ENCODE measurements around the gene U2AF1. TPM values are rescaled to one million over a fixed set of nuclear protein-coding genes. Genes with fewer than 3 reads are reported as not detected.
A peak's percentile ranks its signal among the peaks of the same experiment; 100 is the strongest.
"Not testable (repeated sequence)": the region's sequence is repeated elsewhere in the genome, so short reads cannot be mapped to it uniquely, and the experiment has no call there.

Gene U2AF1
- polyA plus RNA-seq, 1 donor (not counting 4 experiments of a cell fraction or from before 2014, with no cell fraction given), result 22.8 TPM

- H3K79me2 ChIP-seq (ENCODE audit: control insufficient read depth, insufficient read depth, low read length); H2AFZ ChIP-seq (ENCODE audit: control insufficient read depth, low read length); dilution Hi-C loops (cut with MboI; ENCODE audit: extremely low pct_ligation_motif_present, low sequenced_read_pairs); FAIRE-seq; H3K36me3 ChIP-seq (ENCODE audit: control insufficient read depth in 2 of 2, extremely low read depth in 1 of 2, insufficient read depth in 2 of 2, low read length in 2 of 2); H3K9me1 ChIP-seq (ENCODE audit: control insufficient read depth, extremely low read depth, insufficient read depth, low read length); H3K4me3 ChIP-seq (ENCODE audit: control insufficient read depth in 2 of 3, extremely low read depth in 1 of 3, insufficient read depth in 2 of 3, low read depth in 1 of 3, low read length in 3 of 3); DNase-seq (ENCODE audit: low read depth, low spot score); H3K27me3 ChIP-seq (ENCODE audit: control insufficient read depth, extremely low read depth, insufficient read depth, low read length); H4K20me1 ChIP-seq (ENCODE audit: control insufficient read depth, extremely low read depth, insufficient read depth, low read length); H3K9ac ChIP-seq (ENCODE audit: control insufficient read depth, extremely low read depth, insufficient read depth, low read length); H3K4me2 ChIP-seq (ENCODE audit: control insufficient read depth, extremely low read depth, insufficient read depth, low read depth, low read length); H3K9me3 ChIP-seq (ENCODE audit: control insufficient read depth, low read depth, low read length); H3K27ac ChIP-seq (ENCODE audit: control insufficient read depth, insufficient read depth, low read length); H3K4me1 ChIP-seq (ENCODE audit: control insufficient read depth, extremely low read depth, insufficient read depth, low read length): not testable (repeated sequence)
These were observed 39.3 kb upstream of the U2AF1 start for GRCh38 chr21:43146637-43147036.

GRCh38 chr21:43141407-43141806 lies 34.0 kb upstream of the U2AF1 start:
- H3K9me3 ChIP-seq (ENCODE audit: control insufficient read depth, low read depth, low read length); H3K36me3 ChIP-seq (ENCODE audit: control insufficient read depth in 2 of 2, extremely low read depth in 1 of 2, insufficient read depth in 2 of 2, low read length in 2 of 2); H3K4me2 ChIP-seq (ENCODE audit: control insufficient read depth, extremely low read depth, insufficient read depth, low read depth, low read length); H3K4me1 ChIP-seq (ENCODE audit: control insufficient read depth, extremely low read depth, insufficient read depth, low read length); FAIRE-seq; H2AFZ ChIP-seq (ENCODE audit: control insufficient read depth, low read length); H3K79me2 ChIP-seq (ENCODE audit: control insufficient read depth, insufficient read depth, low read length); H3K9ac ChIP-seq (ENCODE audit: control insufficient read depth, extremely low read depth, insufficient read depth, low read length); H3K4me3 ChIP-seq (ENCODE audit: control insufficient read depth in 2 of 3, extremely low read depth in 1 of 3, insufficient read depth in 2 of 3, low read depth in 1 of 3, low read length in 3 of 3); DNase-seq (ENCODE audit: low read depth, low spot score); H4K20me1 ChIP-seq (ENCODE audit: control insufficient read depth, extremely low read depth, insufficient read depth, low read length); dilution Hi-C loops (cut with MboI; ENCODE audit: extremely low pct_ligation_motif_present, low sequenced_read_pairs); H3K9me1 ChIP-seq (ENCODE audit: control insufficient read depth, extremely low read depth, insufficient read depth, low read length); H3K27ac ChIP-seq (ENCODE audit: control insufficient read depth, insufficient read depth, low read length); H3K27me3 ChIP-seq (ENCODE audit: control insufficient read depth, extremely low read depth, insufficient read depth, low read length): not testable (repeated sequence)

- H3K9me1 ChIP-seq (ENCODE audit: control insufficient read depth, extremely low read depth, insufficient read depth, low read length); dilution Hi-C loops (cut with MboI; ENCODE audit: extremely low pct_ligation_motif_present, low sequenced_read_pairs); H3K4me3 ChIP-seq (ENCODE audit: control insufficient read depth in 2 of 3, extremely low read depth in 1 of 3, insufficient read depth in 2 of 3, low read depth in 1 of 3, low read length in 3 of 3); H3K27ac ChIP-seq (ENCODE audit: control insufficient read depth, insufficient read depth, low read length); H2AFZ ChIP-seq (ENCODE audit: control insufficient read depth, low read length); DNase-seq (ENCODE audit: low read depth, low spot score); H3K36me3 ChIP-seq (ENCODE audit: control insufficient read depth in 2 of 2, extremely low read depth in 1 of 2, insufficient read depth in 2 of 2, low read length in 2 of 2); H3K79me2 ChIP-seq (ENCODE audit: control insufficient read depth, insufficient read depth, low read length); H3K4me1 ChIP-seq (ENCODE audit: control insufficient read depth, extremely low read depth, insufficient read depth, low read length); H4K20me1 ChIP-seq (ENCODE audit: control insufficient read depth, extremely low read depth, insufficient read depth, low read length); H3K9me3 ChIP-seq (ENCODE audit: control insufficient read depth, low read depth, low read length); H3K9ac ChIP-seq (ENCODE audit: control insufficient read depth, extremely low read depth, insufficient read depth, low read length); H3K4me2 ChIP-seq (ENCODE audit: control insufficient read depth, extremely low read depth, insufficient read depth, low read depth, low read length); H3K27me3 ChIP-seq (ENCODE audit: control insufficient read depth, extremely low read depth, insufficient read depth, low read length): not testable (repeated sequence)
- FAIRE-seq, result peak; percentile 79
These were observed 31.6 kb upstream of the U2AF1 start for GRCh38 chr21:43138944-43139343.

- H3K4me3 ChIP-seq (ENCODE audit: control insufficient read depth in 2 of 3, extremely low read depth in 1 of 3, insufficient read depth in 2 of 3, low read depth in 1 of 3, low read length in 3 of 3); H2AFZ ChIP-seq (ENCODE audit: control insufficient read depth, low read length); H3K27me3 ChIP-seq (ENCODE audit: control insufficient read depth, extremely low read depth, insufficient read depth, low read length); H3K4me2 ChIP-seq (ENCODE audit: control insufficient read depth, extremely low read depth, insufficient read depth, low read depth, low read length); H3K36me3 ChIP-seq (ENCODE audit: control insufficient read depth in 2 of 2, extremely low read depth in 1 of 2, insufficient read depth in 2 of 2, low read length in 2 of 2); DNase-seq (ENCODE audit: low read depth, low spot score); H3K4me1 ChIP-seq (ENCODE audit: control insufficient read depth, extremely low read depth, insufficient read depth, low read length); FAIRE-seq; H3K9me1 ChIP-seq (ENCODE audit: control insufficient read depth, extremely low read depth, insufficient read depth, low read length); H3K27ac ChIP-seq (ENCODE audit: control insufficient read depth, insufficient read depth, low read length); H3K9ac ChIP-seq (ENCODE audit: control insufficient read depth, extremely low read depth, insufficient read depth, low read length); H3K79me2 ChIP-seq (ENCODE audit: control insufficient read depth, insufficient read depth, low read length); H3K9me3 ChIP-seq (ENCODE audit: control insufficient read depth, low read depth, low read length); dilution Hi-C loops (cut with MboI; ENCODE audit: extremely low pct_ligation_motif_present, low sequenced_read_pairs); H4K20me1 ChIP-seq (ENCODE audit: control insufficient read depth, extremely low read depth, insufficient read depth, low read length): not testable (repeated sequence)
These were observed 27.1 kb upstream of the U2AF1 start for GRCh38 chr21:43134520-43134919.

- H3K36me3 ChIP-seq (ENCODE audit: control insufficient read depth in 2 of 2, extremely low read depth in 1 of 2, insufficient read depth in 2 of 2, low read length in 2 of 2); H3K4me1 ChIP-seq (ENCODE audit: control insufficient read depth, extremely low read depth, insufficient read depth, low read length); DNase-seq (ENCODE audit: low read depth, low spot score); H4K20me1 ChIP-seq (ENCODE audit: control insufficient read depth, extremely low read depth, insufficient read depth, low read length); H3K79me2 ChIP-seq (ENCODE audit: control insufficient read depth, insufficient read depth, low read length); H3K9me1 ChIP-seq (ENCODE audit: control insufficient read depth, extremely low read depth, insufficient read depth, low read length); H3K27me3 ChIP-seq (ENCODE audit: control insufficient read depth, extremely low read depth, insufficient read depth, low read length); H3K27ac ChIP-seq (ENCODE audit: control insufficient read depth, insufficient read depth, low read length); dilution Hi-C loops (cut with MboI; ENCODE audit: extremely low pct_ligation_motif_present, low sequenced_read_pairs); FAIRE-seq; H3K4me3 ChIP-seq (ENCODE audit: control insufficient read depth in 2 of 3, extremely low read depth in 1 of 3, insufficient read depth in 2 of 3, low read depth in 1 of 3, low read length in 3 of 3); H2AFZ ChIP-seq (ENCODE audit: control insufficient read depth, low read length); H3K9ac ChIP-seq (ENCODE audit: control insufficient read depth, extremely low read depth, insufficient read depth, low read length); H3K4me2 ChIP-seq (ENCODE audit: control insufficient read depth, extremely low read depth, insufficient read depth, low read depth, low read length); H3K9me3 ChIP-seq (ENCODE audit: control insufficient read depth, low read depth, low read length): not testable (repeated sequence)
These were observed 22.7 kb upstream of the U2AF1 start for GRCh38 chr21:43130094-43130493.

Data from keratinocyte (primary cell).